Measurements from ENCODE around the gene VPS33A. TPM values are rescaled to one million over a fixed set of nuclear protein-coding genes. Genes with fewer than 3 reads are reported as not detected.

Gene VPS33A
- total and polyA plus RNA-seq, 4 donors: 6.4 to 14.9 (median 10.0) TPM

GRCh38 chr12:122202017-122202416 lies 64.3 kb downstream of the VPS33A start:
- no peak overlapping the region for H3K9ac ChIP-seq (ENCODE audit: low read depth in 1 of 2, low read length in 2 of 2)
- TF ChIP-seq ATF3 (IDR thresholded peaks at IDR 0.05): no peak
- no peak for TF ChIP-seq ZBTB33 (IDR thresholded peaks at IDR 0.05)
- TF ChIP-seq NR2F2 (IDR thresholded peaks at IDR 0.05): no peak
- no peak for TF ChIP-seq TAF1 (conservative IDR thresholded peaks at IDR 0.05)
- TF ChIP-seq HNF4G (IDR thresholded peaks at IDR 0.05): no peak
- TF ChIP-seq SP1 (IDR thresholded peaks at IDR 0.05): no peak
- TF ChIP-seq CTCF (IDR thresholded peaks at IDR 0.05; ENCODE audit: low read depth, low read length, missing input control): no peak
- H3K4me3 ChIP-seq (ENCODE audit: low read depth in 1 of 3, low read length in 3 of 3): no peak overlapping the region
- H3K27me3 ChIP-seq (ENCODE audit: control insufficient read depth in 4 of 4, insufficient read depth in 4 of 4, low read length in 3 of 4): peaks cover 0 to 4% (median 2%) of the 10 kb centered on the region in 4 donors
- H3K27ac ChIP-seq (ENCODE audit: low read depth in 1 of 2, low read length in 2 of 2): no peak overlapping the region
- no peaks in the 10 kb centered on the region for H3K9me3 ChIP-seq (ENCODE audit: control insufficient read depth in 4 of 4, low read length in 3 of 4)
- peaks cover 9 to 20% (median 12%) of the 10 kb centered on the region in 4 donors for H3K4me1 ChIP-seq (ENCODE audit: control insufficient read depth in 4 of 4, insufficient read depth in 4 of 4, low read length in 3 of 4)
- WGBS: 97% methylated on average over 6 of the region's 6 CpGs
- H3K36me3 ChIP-seq (ENCODE audit: control insufficient read depth in 4 of 4, insufficient read depth in 3 of 4, low read depth in 1 of 4, low read length in 3 of 4): peaks cover 0 to under 1% (median 0%) of the 10 kb centered on the region in 4 donors
- no peak for DNase-seq (ENCODE audit: low spot score)

GRCh38 chr12:122201381-122201780 lies 64.9 kb downstream of the VPS33A start:
- H3K9ac ChIP-seq (ENCODE audit: low read depth in 1 of 2, low read length in 2 of 2): no peak overlapping the region
- H3K27ac ChIP-seq (ENCODE audit: low read depth in 1 of 2, low read length in 2 of 2): no peak overlapping the region
- WGBS: 94% methylated on average over 5 of the region's 5 CpGs
- no peaks in the 10 kb centered on the region for H3K9me3 ChIP-seq (ENCODE audit: control insufficient read depth in 4 of 4, low read length in 3 of 4)
- peaks cover 9 to 20% (median 12%) of the 10 kb centered on the region in 4 donors for H3K4me1 ChIP-seq (ENCODE audit: control insufficient read depth in 4 of 4, insufficient read depth in 4 of 4, low read length in 3 of 4)
- DNase-seq (ENCODE audit: low spot score): no peak
- no peak overlapping the region for H3K4me3 ChIP-seq (ENCODE audit: low read depth in 1 of 3, low read length in 3 of 3)
- TF ChIP-seq ZBTB33 (IDR thresholded peaks at IDR 0.05) (no peak), CTCF (IDR thresholded peaks at IDR 0.05; ENCODE audit: low read depth, low read length, missing input control) (no peak), GABPA (IDR thresholded peaks at IDR 0.05 in 1 of 2, conservative IDR thresholded peaks at IDR 0.05 in 1 of 2) (no peak), YY1 (IDR thresholded peaks at IDR 0.05) (no peak), MAX (IDR thresholded peaks at IDR 0.05) (no peak), HNF4A (conservative IDR thresholded peaks at IDR 0.05) (no peak), TAF1 (conservative IDR thresholded peaks at IDR 0.05) (no peak), NR2F2 (IDR thresholded peaks at IDR 0.05) (no peak), HNF4G (IDR thresholded peaks at IDR 0.05) (no peak), RAD21 (IDR thresholded peaks at IDR 0.05) (no peak), JUND (IDR thresholded peaks at IDR 0.05) (no peak), FOXA1 (IDR thresholded peaks at IDR 0.05) (no peak)
- H3K36me3 ChIP-seq (ENCODE audit: control insufficient read depth in 4 of 4, insufficient read depth in 3 of 4, low read depth in 1 of 4, low read length in 3 of 4): no peaks in the 10 kb centered on the region
- H3K27me3 ChIP-seq (ENCODE audit: control insufficient read depth in 4 of 4, insufficient read depth in 4 of 4, low read length in 3 of 4): peaks cover 0 to 7% (median 2%) of the 10 kb centered on the region in 4 donors
